HepG2 (cell line): Measurements from ENCODE around the gene ASPM. TPM values are rescaled to one million over a fixed set of nuclear protein-coding genes. Genes with fewer than 3 reads are reported as not detected.

Source experiments
- ATAC-seq: fragments of 200-7000 bp; cut with Tn5 transposase; 3 replicates; pipeline ENCODE4 v1.9.1; 2020; ENCODE audit warnings: mild to moderate bottlenecking, moderate library complexity
- BruUV-seq: library from RNA; stranded (reverse); fragments of 400-500 nt; replicated peaks from 2 replicates; lab custom pipeline; 2021; lab: Mats Ljungman, UMichigan
- CTCF ChIA-PET: fragments of 300-600 bp; formaldehyde crosslinking; extraction: SDS; loops from one replicate; lab custom pipeline; 2021; ENCODE audit warnings: low total read pairs, inconsistent platforms, low intra/inter-chr PET ratio; lab: Yijun Ruan, JAX
- POLR2A ChIA-PET: fragments of 350-600 bp; sonication (Branson Sonifier 250); formaldehyde crosslinking; loops from one replicate; lab custom pipeline; 2020; ENCODE audit warnings: antibody characterized with exemption, inconsistent platforms; lab: Yijun Ruan, JAX
- DNase-seq: peaks from one replicate; pipeline ENCODE4 v3.0.0-alpha.2; 2015; ENCODE audit warnings: low spot score
- FAIRE-seq: peaks from 3 replicates; lab custom pipeline; 2011; peaks lifted over from hg19 to GRCh38; lab: Jason Lieb, UNC
- H2AFZ ChIP-seq: one replicate; pipeline ENCODE4 v1.6.1; 2011; ENCODE audit warnings: low read length, inconsistent platforms
- H3K27ac ChIP-seq: fragments of 300-600 bp; 3 replicates; pipeline ENCODE4 v1.8.0; 2011; ENCODE audit warnings: mixed run types, mild to moderate bottlenecking, mixed read lengths, low read length, inconsistent platforms; ENCODE audit not compliant: insufficient read depth; ENCODE audit errors: extremely low read length
- H3K27me3 ChIP-seq, 2 experiments: fragments of 200-600 bp in 1 of 2; 2 replicates in 1 of 2; 3 replicates in 1 of 2; pipeline versions ENCODE4 v1.6.0 to v1.8.0; 2011; ENCODE audit warnings: low read length in 2 of 2, mild to moderate bottlenecking in 2 of 2, moderate library complexity in 2 of 2, inconsistent platforms in 1 of 2; ENCODE audit not compliant: insufficient read depth in 2 of 2, control insufficient read depth in 1 of 2
- H3K36me3 ChIP-seq, 2 experiments: fragments of 200-600 bp in 1 of 2; replicated peaks in 1 of 2; 2 replicates in 1 of 2; 3 replicates in 1 of 2; pipeline versions ENCODE4 v1.5.1 to v1.8.0; 2011; ENCODE audit warnings: low read length in 2 of 2, inconsistent platforms in 1 of 2; ENCODE audit not compliant: insufficient read depth in 2 of 2, control insufficient read depth in 1 of 2
- H3K4me1 ChIP-seq: 2 replicates; pipeline ENCODE4 v1.5.1; 2012; ENCODE audit warnings: low read length, inconsistent platforms; ENCODE audit not compliant: insufficient read depth
- H3K4me2 ChIP-seq: 2 replicates; pipeline ENCODE4 v1.6.0; 2011; ENCODE audit warnings: low read depth, low read length, inconsistent platforms
- H3K4me3 ChIP-seq, 3 experiments: fragments of 200-600 bp in 1 of 3; sonication (generic), shearing (Covaris generic) in 1 of 3; replicated peaks in 1 of 3; 2 replicates each; pipeline ENCODE4 v1.5.1; 2011 to 2016; ENCODE audit warnings: low read length in 3 of 3, inconsistent platforms in 2 of 3, low read depth in 2 of 3, mild to moderate bottlenecking in 2 of 3, control low read depth in 1 of 3, mixed read lengths in 1 of 3; ENCODE audit not compliant: insufficient read depth in 1 of 3
- H3K79me2 ChIP-seq: one replicate; pipeline ENCODE4 v1.6.1; 2011; ENCODE audit warnings: low read length, inconsistent platforms; ENCODE audit not compliant: insufficient read depth
- H3K9ac ChIP-seq: 2 replicates; pipeline ENCODE4 v1.6.0; 2011; ENCODE audit warnings: mild to moderate bottlenecking, low read depth, low read length, inconsistent platforms; ENCODE audit not compliant: insufficient read depth
- H3K9me3 ChIP-seq: 2 replicates; pipeline ENCODE4 v1.5.1; 2012; ENCODE audit warnings: mild to moderate bottlenecking, low read length
- H4K20me1 ChIP-seq: 2 replicates; pipeline ENCODE4 v1.6.0; 2011; ENCODE audit warnings: inconsistent platforms, mild to moderate bottlenecking, low read length, moderate library complexity; ENCODE audit not compliant: insufficient read depth
- GFI1 ChIP-seq: sonication (generic); formaldehyde crosslinking; IDR thresholded peaks from 2 replicates; pipeline ENCODE4 v1.5.0; 2020; ENCODE audit warnings: missing genetic modification reagents, mild to moderate bottlenecking, borderline replicate concordance
- KDM6A ChIP-seq: IDR thresholded peaks from 2 replicates; pipeline ENCODE4 v1.6.1; 2016; ENCODE audit warnings: low read depth
- KLF12 ChIP-seq: sonication (generic); formaldehyde crosslinking; IDR thresholded peaks from 2 replicates; pipeline ENCODE4 v1.4.0; 2020; ENCODE audit warnings: missing genetic modification reagents, borderline replicate concordance
- MBD4 ChIP-seq: IDR thresholded peaks from 2 replicates; pipeline ENCODE4 v1.6.1; 2012; ENCODE audit warnings: low read length, inconsistent platforms, borderline replicate concordance
- MEF2D ChIP-seq: sonication (generic); formaldehyde crosslinking; IDR thresholded peaks from 2 replicates; pipeline ENCODE4 v1.5.1; 2020; ENCODE audit warnings: mild to moderate bottlenecking, missing genetic modification reagents
- NFKB2 ChIP-seq: sonication (generic); formaldehyde crosslinking; IDR thresholded peaks from 2 replicates; pipeline ENCODE4 v1.4.0; 2020; ENCODE audit warnings: missing genetic modification reagents, borderline replicate concordance
- NR2C2 ChIP-seq: sonication (generic); formaldehyde crosslinking; IDR thresholded peaks from 2 replicates; pipeline ENCODE4 v1.4.0; 2020; ENCODE audit warnings: missing genetic modification reagents, mild to moderate bottlenecking, moderate library complexity, borderline replicate concordance
- SMARCE1 ChIP-seq: fragments of 450-650 bp; IDR thresholded peaks from 2 replicates; pipeline ENCODE4 v1.6.1; 2017; ENCODE audit warnings: borderline replicate concordance
- SRY ChIP-seq: sonication (generic); formaldehyde crosslinking; IDR thresholded peaks from 2 replicates; pipeline ENCODE4 v1.8.0; 2022; ENCODE audit warnings: mild to moderate bottlenecking, missing genetic modification reagents
- TCF7 ChIP-seq: sonication (generic); IDR thresholded peaks from 2 replicates; pipeline ENCODE4 v1.6.1; 2016; ENCODE audit warnings: antibody characterized with exemption, low read depth
- ZBTB8A ChIP-seq: sonication (generic); formaldehyde crosslinking; IDR thresholded peaks from 2 replicates; pipeline ENCODE4 v1.4.0; 2020; ENCODE audit warnings: mild to moderate bottlenecking, low read depth, missing genetic modification reagents, borderline replicate concordance
- ZFP41 ChIP-seq: sonication (generic); formaldehyde crosslinking; IDR thresholded peaks from 2 replicates; pipeline ENCODE4 v1.4.0; 2020; ENCODE audit warnings: mild to moderate bottlenecking, missing genetic modification reagents, borderline replicate concordance
- ZNF224 ChIP-seq: sonication (generic); formaldehyde crosslinking; IDR thresholded peaks from 2 replicates; pipeline ENCODE4 v1.5.0; 2020; ENCODE audit warnings: mild to moderate bottlenecking, missing genetic modification reagents
- ZNF451 ChIP-seq: sonication (generic); formaldehyde crosslinking; IDR thresholded peaks from 2 replicates; pipeline ENCODE4 v1.5.0; 2020; ENCODE audit warnings: mild to moderate bottlenecking, missing genetic modification reagents
- ZNF782 ChIP-seq: sonication (generic); formaldehyde crosslinking; IDR thresholded peaks from 2 replicates; pipeline ENCODE4 v1.4.0; 2020; ENCODE audit warnings: missing genetic modification reagents, mild to moderate bottlenecking, borderline replicate concordance
- WGBS: methylation state at CpG from one replicate; pipeline ENCODE4 v1.1.6; 2017; ENCODE audit warnings: low lambda C conversion rate; 5-methylcytosine and 5-hydroxymethylcytosine counted together
- in situ Hi-C: cut with HindIII; loops from 2 replicates; pipeline ENCODE4 v1.10.0; 2017; ENCODE audit warnings: low pct_unique_long_range_greater_than_20kb; ENCODE audit not compliant: extremely low pct_ligation_motif_present
- intact Hi-C: fragments of 100-400 bp; cut with micrococcal nuclease; formaldehyde crosslinking; loops from one replicate; pipeline ENCODE4 v1.10.0; 2022; ENCODE audit not compliant: unreplicated experiment
- polyA plus RNA-seq, 8 experiments: library from polyadenylated mRNA; depleted of rRNA in 3 of 8; stranded (reverse) in 7 of 8; unstranded in 1 of 8; fragments of >200 nt; fragmentation: Illumina TruSeq in 4 of 8; extraction: Trizol in 4 of 8; gene quantifications; 2 replicates each; pipeline versions ENCODE4 v1.2.1 to v1.2.3, GENCODE V29; 2011 to 2016; ENCODE audit warnings: low read depth in 4 of 8, missing spikeins in 1 of 8, mixed read lengths in 1 of 8; ENCODE audit not compliant: insufficient read depth in 1 of 8
- total RNA-seq, 5 experiments: library from RNA; depleted of rRNA; stranded (reverse); fragments of >200 nt; fragmentation: Illumina TruSeq; extraction: Trizol; gene quantifications; 2 replicates each; pipeline ENCODE4 v1.2.3, GENCODE V29; 2016; ENCODE audit warnings: low read depth in 1 of 5
- TF ChIP-seq, protein P1 (sequence below): IDR thresholded peaks from 2 replicates; pipeline ENCODE4 v1.6.1; 2018; ENCODE audit warnings: missing genetic modification reagents, mild to moderate bottlenecking, missing compliant biosample characterization
- TF ChIP-seq, protein P2 (sequence below): sonication (generic); formaldehyde crosslinking; IDR thresholded peaks from 2 replicates; pipeline ENCODE4 v1.4.0; 2020; ENCODE audit warnings: missing genetic modification reagents

Gene ASPM
- total and polyA plus RNA-seq, 2 of the 13 experiments (the other 11 are each of a cell fraction or from before 2014, with no cell fraction given): 7.7 to 29.1 TPM

DNA sequence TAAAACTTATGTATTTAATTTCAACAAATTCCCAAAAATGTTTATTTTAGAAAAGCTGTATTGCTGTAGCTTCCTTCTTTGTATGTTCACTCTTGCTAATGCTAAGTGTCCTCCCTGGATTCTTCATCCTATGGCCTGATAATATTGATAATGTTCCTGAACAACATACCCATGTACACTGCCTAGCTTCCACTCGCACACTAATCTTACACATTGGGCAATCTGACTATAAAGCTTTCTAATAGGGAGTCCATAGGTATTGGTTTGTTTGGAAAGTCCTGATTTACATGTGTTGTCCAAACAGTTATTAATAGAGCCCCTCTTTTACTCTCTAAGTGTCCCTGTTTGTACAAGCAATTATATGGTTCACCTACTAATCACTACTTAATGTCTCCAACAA, 80.2 kb downstream of the ASPM start:
- no peak for FAIRE-seq
- Histone ChIP-seq H3K27ac (peak overlapping the region; percentile 57), H2AFZ (no peak overlapping the region), H3K4me2 (no peak overlapping the region), H3K4me1 (peaks cover 27% of the 10 kb centered on the region), H3K4me3 (no peak overlapping the region), H3K36me3 (no peaks in the 10 kb centered on the region), H3K79me2 (no peaks in the 10 kb centered on the region), H4K20me1 (no peaks in the 10 kb centered on the region), H3K9me3 (no peaks in the 10 kb centered on the region), H3K27me3 (no peaks in the 10 kb centered on the region), H3K9ac (no peak overlapping the region)
- WGBS: 83% methylated on average over 1 of the region's 1 CpG
- no peak for DNase-seq
- no TSS peak for BruUV-seq
- TF ChIP-seq KLF12 (CRISPR knock-in tag) (no peak), TCF7 (no peak), GFI1 (CRISPR knock-in tag) (peak; percentile 61; the same call in 1 of the 2 replicates)
- intact Hi-C loops (loop anchor here (1.0 to 5.0 kb wide), 3 partner anchors 74 to 323 kb away; no protein-coding TSS in a partner anchor), in situ Hi-C loops (loop anchor here (25.0 kb wide), 1 partner anchor 329 kb away; no protein-coding TSS in a partner anchor)
- ChIA-PET POLR2A (interaction anchor here (1.0 kb wide), 1 partner anchor 75 kb away, joined by 3 read pairs; no protein-coding TSS in a partner anchor), CTCF (no interaction called here)
- no peak for ATAC-seq

DNA sequence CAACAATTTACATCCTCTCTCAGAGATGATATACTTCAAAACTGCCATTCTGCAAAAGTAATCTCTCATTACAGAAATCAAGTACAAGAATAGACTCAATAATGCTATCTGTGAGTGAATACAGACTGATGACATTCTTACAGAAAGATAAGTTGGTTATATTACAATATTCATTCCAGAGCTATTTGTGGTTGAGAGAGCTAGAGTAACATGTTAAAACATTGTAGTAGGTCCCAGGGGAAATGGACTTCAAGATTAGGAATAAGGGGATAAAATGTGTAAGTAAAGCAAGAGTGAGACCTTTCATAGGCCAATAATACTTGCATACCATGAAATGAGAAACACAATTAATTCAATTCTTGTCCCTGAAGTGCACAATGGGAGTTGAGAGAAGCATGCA, 80.9 kb downstream of the ASPM start:
- Histone ChIP-seq H3K27ac (no peak overlapping the region), H3K4me1 (peaks cover 27% of the 10 kb centered on the region), H3K4me2 (no peak overlapping the region), H3K4me3 (no peak overlapping the region), H3K27me3 (no peaks in the 10 kb centered on the region)
- ChIA-PET POLR2A (no interaction called here), CTCF (no interaction called here)
- no peak for FAIRE-seq
- TF ChIP-seq SRY (CRISPR knock-in tag): no peak
- no peak for TF ChIP-seq ZNF782 (CRISPR knock-in tag)
- no peak for TF ChIP-seq MBD4
- TF ChIP-seq, protein P1, sequence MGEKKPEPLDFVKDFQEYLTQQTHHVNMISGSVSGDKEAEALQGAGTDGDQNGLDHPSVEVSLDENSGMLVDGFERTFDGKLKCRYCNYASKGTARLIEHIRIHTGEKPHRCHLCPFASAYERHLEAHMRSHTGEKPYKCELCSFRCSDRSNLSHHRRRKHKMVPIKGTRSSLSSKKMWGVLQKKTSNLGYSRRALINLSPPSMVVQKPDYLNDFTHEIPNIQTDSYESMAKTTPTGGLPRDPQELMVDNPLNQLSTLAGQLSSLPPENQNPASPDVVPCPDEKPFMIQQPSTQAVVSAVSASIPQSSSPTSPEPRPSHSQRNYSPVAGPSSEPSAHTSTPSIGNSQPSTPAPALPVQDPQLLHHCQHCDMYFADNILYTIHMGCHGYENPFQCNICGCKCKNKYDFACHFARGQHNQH: no peak
- TF ChIP-seq NFKB2: no peak
- no peak for TF ChIP-seq ZFP41
- no peak for TF ChIP-seq NR2C2 (CRISPR knock-in tag)
- TF ChIP-seq MEF2D (CRISPR knock-in tag): no peak
- no peak for TF ChIP-seq ZNF224 (CRISPR knock-in tag)
- TF ChIP-seq KDM6A (CRISPR knock-in tag): no peak
- TF ChIP-seq ZBTB8A: no peak
- no peak for TF ChIP-seq ZNF451 (CRISPR knock-in tag)
- no peak for TF ChIP-seq SMARCE1
- TF ChIP-seq, protein P2, sequence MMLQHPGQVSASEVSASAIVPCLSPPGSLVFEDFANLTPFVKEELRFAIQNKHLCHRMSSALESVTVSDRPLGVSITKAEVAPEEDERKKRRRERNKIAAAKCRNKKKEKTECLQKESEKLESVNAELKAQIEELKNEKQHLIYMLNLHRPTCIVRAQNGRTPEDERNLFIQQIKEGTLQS (CRISPR knock-in tag): no peak
- TF ChIP-seq, all 625 proteins: peak for 0
- H2AFZ ChIP-seq: no peak overlapping the region
- intact Hi-C loops: loop anchor here (5.0 kb wide), 2 partner anchors 73 to 238 kb away; no protein-coding TSS in a partner anchor
- no peak overlapping the region for H3K9ac ChIP-seq
- ATAC-seq (no peak), DNase-seq (no peak)
- no peaks in the 10 kb centered on the region for H4K20me1 ChIP-seq
- no peaks in the 10 kb centered on the region for H3K36me3 ChIP-seq
- no peaks in the 10 kb centered on the region for H3K79me2 ChIP-seq
- H3K9me3 ChIP-seq: no peaks in the 10 kb centered on the region
- in situ Hi-C loops: loop anchor here (25.0 kb wide), 1 partner anchor 328 kb away; no protein-coding TSS in a partner anchor
- BruUV-seq: no TSS peak
